Liver (tissue), 9 donors: ENCODE data around the gene SLC12A9. TPM values are rescaled to one million over a fixed set of nuclear protein-coding genes. Genes with fewer than 3 reads are reported as not detected.

Experiments used
- DNase-seq: peaks from one replicate; pipeline ENCODE4 v3.0.0-alpha.2; 2017; ENCODE audit warnings: low spot score
- H3K27ac ChIP-seq, 2 donors: one replicate each; pipeline ENCODE4 v1.7.0; 2013; ENCODE audit warnings: inconsistent platforms in 2 of 2, low read length in 2 of 2, control low read depth in 1 of 2, low read depth in 1 of 2, mild to moderate bottlenecking in 1 of 2
- H3K27me3 ChIP-seq, 4 donors: one replicate each; pipeline versions ENCODE4 v1.6.1 to v1.7.0; 2013; ENCODE audit warnings: low read length in 3 of 4, inconsistent platforms in 1 of 4, mild to moderate bottlenecking in 1 of 4, moderate library complexity in 1 of 4; ENCODE audit not compliant: control insufficient read depth in 4 of 4, insufficient read depth in 4 of 4
- H3K36me3 ChIP-seq, 4 donors: one replicate each; pipeline versions ENCODE4 v1.6.1 to v1.7.0; 2013; ENCODE audit warnings: low read length in 3 of 4, mild to moderate bottlenecking in 3 of 4, low read depth in 1 of 4, moderate library complexity in 1 of 4; ENCODE audit not compliant: control insufficient read depth in 4 of 4, insufficient read depth in 3 of 4
- H3K4me1 ChIP-seq, 4 donors: one replicate each; pipeline versions ENCODE4 v1.6.1 to v1.7.0; 2013; ENCODE audit warnings: low read length in 3 of 4, mild to moderate bottlenecking in 3 of 4, moderate library complexity in 1 of 4; ENCODE audit not compliant: control insufficient read depth in 4 of 4, insufficient read depth in 4 of 4
- H3K4me3 ChIP-seq, 3 donors: one replicate each; pipeline versions ENCODE4 v1.6.1 to v1.7.0; 2013; ENCODE audit warnings: low read length in 3 of 3, control low read depth in 1 of 3, low read depth in 1 of 3, mild to moderate bottlenecking in 1 of 3
- H3K9ac ChIP-seq, 2 donors: one replicate each; pipeline ENCODE4 v1.7.0; 2013; ENCODE audit warnings: low read length in 2 of 2, mild to moderate bottlenecking in 2 of 2, moderate library complexity in 2 of 2, control low read depth in 1 of 2, low read depth in 1 of 2
- H3K9me3 ChIP-seq, 4 donors: one replicate each; pipeline versions ENCODE4 v1.6.1 to v1.7.0; 2013; ENCODE audit warnings: low read length in 3 of 4; ENCODE audit not compliant: control insufficient read depth in 4 of 4
- CTCF ChIP-seq: fragments of 150-350 bp; IDR thresholded peaks from 2 replicates; pipeline ENCODE4 v1.5.1; 2017; ENCODE audit warnings: improper control_type of control experiment, low read depth, low read length; ENCODE audit not compliant: missing input control
- EGR1 ChIP-seq, 2 donors: IDR thresholded peaks; 2 replicates each; pipeline ENCODE4 v1.6.1; 2016 to 2018; ENCODE audit warnings: antibody characterized with exemption in 2 of 2, low read depth in 2 of 2
- HNF4A ChIP-seq, 2 donors: conservative IDR thresholded peaks; 2 replicates each; pipeline ENCODE4 v1.6.1; 2016; ENCODE audit warnings: antibody characterized with exemption in 2 of 2, mild to moderate bottlenecking in 2 of 2
- HNF4G ChIP-seq: IDR thresholded peaks from 2 replicates; pipeline ENCODE4 v1.6.1; 2016; ENCODE audit warnings: antibody characterized with exemption
- JUND ChIP-seq, 2 donors: IDR thresholded peaks; 2 replicates each; pipeline ENCODE4 v1.6.1; 2016; ENCODE audit warnings: antibody characterized with exemption in 2 of 2
- MAX ChIP-seq: IDR thresholded peaks from 2 replicates; pipeline ENCODE4 v1.6.1; 2016; ENCODE audit warnings: antibody characterized with exemption
- NR2F2 ChIP-seq: IDR thresholded peaks from 2 replicates; pipeline ENCODE4 v1.6.1; 2016; ENCODE audit warnings: antibody characterized with exemption
- RAD21 ChIP-seq, 2 donors: IDR thresholded peaks; 2 replicates each; pipeline ENCODE4 v1.6.1; 2016; ENCODE audit warnings: antibody characterized with exemption in 2 of 2, mild to moderate bottlenecking in 2 of 2
- REST ChIP-seq: IDR thresholded peaks from 2 replicates; pipeline ENCODE4 v1.6.1; 2016; ENCODE audit warnings: antibody characterized with exemption, mild to moderate bottlenecking
- RXRA ChIP-seq, 2 donors: IDR thresholded peaks; 2 replicates each; pipeline ENCODE4 v1.6.1; 2017 to 2018; ENCODE audit warnings: antibody characterized with exemption in 2 of 2, mild to moderate bottlenecking in 1 of 2
- SP1 ChIP-seq: IDR thresholded peaks from 2 replicates; pipeline ENCODE4 v1.6.1; 2018; ENCODE audit warnings: antibody characterized with exemption, mild to moderate bottlenecking
- TAF1 ChIP-seq: conservative IDR thresholded peaks from 2 replicates; pipeline ENCODE4 v1.6.1; 2016; ENCODE audit warnings: antibody characterized with exemption, mild to moderate bottlenecking
- YY1 ChIP-seq: IDR thresholded peaks from 2 replicates; pipeline ENCODE4 v1.6.1; 2016; ENCODE audit warnings: antibody characterized with exemption, mild to moderate bottlenecking
- ZBTB33 ChIP-seq: IDR thresholded peaks from 2 replicates; pipeline ENCODE4 v1.6.1; 2016; ENCODE audit warnings: antibody characterized with exemption
- WGBS: extraction: QIAGEN DNeasy Blood & Tissue Kit; methylation state at CpG from one replicate; pipeline ENCODE4 v1.1.7; 2013; 5-methylcytosine and 5-hydroxymethylcytosine counted together
- polyA plus RNA-seq, 2 donors: library from polyadenylated mRNA; stranded (reverse) in 1 of 2; unstranded in 1 of 2; fragments of 200-250 nt in 1 of 2; fragments of >200 nt in 1 of 2; fragmentation: Nextera tagmentation in 1 of 2; extraction: Ambion mirVana in 1 of 2; gene quantifications; one replicate each; pipeline versions ENCODE4 v1.2.1 to v1.2.3, GENCODE V29; 2013 to 2015
- total RNA-seq, 2 donors: library from RNA; depleted of rRNA; stranded (reverse); fragments of >200 nt; gene quantifications; one replicate each; pipeline ENCODE4 v1.2.3, GENCODE V29; 2014
- donor health status: healthy.
- donor health status: healthy.
- donor health status: healthy.
- donor health status: healthy.
- donor health status: healthy.

Gene SLC12A9
- total and polyA plus RNA-seq, 4 donors = 1.8 to 17.2 (median 9.4) TPM

GRCh38 chr7:100827330-100828226, 24.9 kb upstream of the SLC12A9 start, which contains the start of gene EPHB4:
EPHB4 (minus strand) TSS chr7:100827523; CDS start chr7:100827030, 493 bp downstream.
- Histone ChIP-seq H3K9me3 (no peaks in the 10 kb centered on the region), H3K27me3 (no peaks in the 10 kb centered on the region), H3K27ac (peak within 1 kb of the TSS; percentile 78 to 87), H3K36me3 (peaks cover 0 to 9% (median 5%) of the 10 kb centered on the region in 4 donors), H3K4me1 (peaks cover 24 to 77% (median 53%) of the 10 kb centered on the region in 4 donors), H3K4me3 (peak within 1 kb of the TSS; percentile 75 to 91 (median 90)), H3K9ac (peak within 1 kb of the TSS; percentile 58 to 82)
- WGBS = 1% methylated on average over 80 of the region's 80 CpGs
- TF ChIP-seq CTCF (peak; percentile 12), RXRA (IDR thresholded peaks at IDR 0.05) (peak in 1 of 2 donors; percentile 25), RAD21 (IDR thresholded peaks at IDR 0.05) (peak; percentile 34 to 45), ZBTB33 (no peak), NR2F2 (peak; percentile 18), EGR1 (IDR thresholded peaks at IDR 0.05; ENCODE audit: low read depth in 2 of 2) (peak in 1 of 2 donors; percentile 18), JUND (IDR thresholded peaks at IDR 0.05) (no peak), TAF1 (no peak), HNF4A (conservative IDR thresholded peaks at IDR 0.05) (peak in 1 of 2 donors; percentile 11), REST (peak; percentile 47), MAX (no peak), SP1 (peak; percentile 51), HNF4G (no peak), YY1 (peak; percentile 45)
- peak; percentile 82 for DNase-seq
